A549 (cell line): ENCODE data around the gene MMP15.

Experiments used
- CHD2 ChIP-seq: fragments of 150-350 bp; IDR thresholded peaks from 2 replicates; pipeline ENCODE4 v1.6.1; 2014; ENCODE audit warnings: low read length; ENCODE audit not compliant: partially characterized antibody
- CHD4 ChIP-seq: fragments of 200-600 bp; sonication (generic); IDR thresholded peaks from 2 replicates; pipeline ENCODE4 v1.6.1; 2016; ENCODE audit warnings: antibody characterized with exemption, mild to moderate bottlenecking, borderline replicate concordance
- HOXA7 ChIP-seq: fragments of 250-450 bp; sonication (Bioruptor Pico); IDR thresholded peaks from 2 replicates; pipeline ENCODE4 v1.5.0; 2020; ENCODE audit warnings: mild to moderate bottlenecking, moderate library complexity
- HOXB13 ChIP-seq: fragments of 250-450 bp; sonication (Bioruptor Pico); IDR thresholded peaks from 2 replicates; pipeline ENCODE4 v1.5.0; 2020; ENCODE audit warnings: low read depth, mild to moderate bottlenecking, moderate library complexity
- NFE2L2 ChIP-seq: fragments of 150-350 bp; conservative IDR thresholded peaks from 2 replicates; pipeline ENCODE4 v1.6.1; 2014; ENCODE audit warnings: low read length
- PBX3 ChIP-seq: IDR thresholded peaks from 2 replicates; pipeline ENCODE4 v1.6.1; 2012
- POLR2A ChIP-seq: IDR thresholded peaks from 2 replicates; pipeline ENCODE4 v1.6.1; 2012; ENCODE audit warnings: mild to moderate bottlenecking, low read length
- POLR2AphosphoS2 ChIP-seq: conservative IDR thresholded peaks from 2 replicates; pipeline ENCODE4 v1.6.1; 2012; ENCODE audit warnings: low read length, improper control_type of control experiment, inconsistent platforms
- RAD21 ChIP-seq, 2 experiments: fragments of >200 bp in 1 of 2; sonication (Bioruptor Twin) in 1 of 2; formaldehyde crosslinking in 1 of 2; IDR thresholded peaks in 1 of 2; conservative IDR thresholded peaks in 1 of 2; 2 replicates in 1 of 2; 3 replicates in 1 of 2; pipeline ENCODE4 v1.6.1; 2012 to 2018; ENCODE audit warnings: inconsistent platforms in 1 of 2
- RNF2 ChIP-seq: fragments of 200-600 bp; sonication (generic); IDR thresholded peaks from 2 replicates; pipeline ENCODE4 v1.6.1; 2016; ENCODE audit warnings: low read depth, mild to moderate bottlenecking, antibody characterized with exemption, moderate library complexity, borderline replicate concordance
- TFCP2L1 ChIP-seq: fragments of 250-450 bp; sonication (Bioruptor Pico); IDR thresholded peaks from 2 replicates; pipeline ENCODE4 v1.5.0; 2021; ENCODE audit warnings: mild to moderate bottlenecking
- ZFP36 ChIP-seq: fragments of 450-650 bp; IDR thresholded peaks from 2 replicates; pipeline ENCODE4 v1.6.1; 2014; ENCODE audit warnings: borderline replicate concordance; ENCODE audit not compliant: partially characterized antibody
- TF ChIP-seq, protein P1 (sequence below): fragments of >200 bp; sonication (Bioruptor Twin); formaldehyde crosslinking; IDR thresholded peaks from 3 replicates; pipeline ENCODE4 v1.5.1; 2016

GRCh38 chr16:57998486-57998885 is 27.1 kb upstream of the MMP15 start:
- TF ChIP-seq POLR2A (no peak), PBX3 (no peak), TFCP2L1 (no peak), CHD2 (no peak), HOXB13 (CRISPR knock-in tag) (no peak), RNF2 (no peak), NFE2L2 (no peak), RAD21 (conservative IDR thresholded peaks at IDR 0.05 in 1 of 2, IDR thresholded peaks at IDR 0.05 in 1 of 2) (no peak), HOXA7 (CRISPR knock-in tag) (no peak), POLR2AphosphoS2 (no peak), CHD4 (no peak), ZFP36 (no peak)
- TF ChIP-seq, protein P1, sequence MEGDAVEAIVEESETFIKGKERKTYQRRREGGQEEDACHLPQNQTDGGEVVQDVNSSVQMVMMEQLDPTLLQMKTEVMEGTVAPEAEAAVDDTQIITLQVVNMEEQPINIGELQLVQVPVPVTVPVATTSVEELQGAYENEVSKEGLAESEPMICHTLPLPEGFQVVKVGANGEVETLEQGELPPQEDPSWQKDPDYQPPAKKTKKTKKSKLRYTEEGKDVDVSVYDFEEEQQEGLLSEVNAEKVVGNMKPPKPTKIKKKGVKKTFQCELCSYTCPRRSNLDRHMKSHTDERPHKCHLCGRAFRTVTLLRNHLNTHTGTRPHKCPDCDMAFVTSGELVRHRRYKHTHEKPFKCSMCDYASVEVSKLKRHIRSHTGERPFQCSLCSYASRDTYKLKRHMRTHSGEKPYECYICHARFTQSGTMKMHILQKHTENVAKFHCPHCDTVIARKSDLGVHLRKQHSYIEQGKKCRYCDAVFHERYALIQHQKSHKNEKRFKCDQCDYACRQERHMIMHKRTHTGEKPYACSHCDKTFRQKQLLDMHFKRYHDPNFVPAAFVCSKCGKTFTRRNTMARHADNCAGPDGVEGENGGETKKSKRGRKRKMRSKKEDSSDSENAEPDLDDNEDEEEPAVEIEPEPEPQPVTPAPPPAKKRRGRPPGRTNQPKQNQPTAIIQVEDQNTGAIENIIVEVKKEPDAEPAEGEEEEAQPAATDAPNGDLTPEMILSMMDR = no peak
